ENCODE data around the gene DKC1.

DNA sequence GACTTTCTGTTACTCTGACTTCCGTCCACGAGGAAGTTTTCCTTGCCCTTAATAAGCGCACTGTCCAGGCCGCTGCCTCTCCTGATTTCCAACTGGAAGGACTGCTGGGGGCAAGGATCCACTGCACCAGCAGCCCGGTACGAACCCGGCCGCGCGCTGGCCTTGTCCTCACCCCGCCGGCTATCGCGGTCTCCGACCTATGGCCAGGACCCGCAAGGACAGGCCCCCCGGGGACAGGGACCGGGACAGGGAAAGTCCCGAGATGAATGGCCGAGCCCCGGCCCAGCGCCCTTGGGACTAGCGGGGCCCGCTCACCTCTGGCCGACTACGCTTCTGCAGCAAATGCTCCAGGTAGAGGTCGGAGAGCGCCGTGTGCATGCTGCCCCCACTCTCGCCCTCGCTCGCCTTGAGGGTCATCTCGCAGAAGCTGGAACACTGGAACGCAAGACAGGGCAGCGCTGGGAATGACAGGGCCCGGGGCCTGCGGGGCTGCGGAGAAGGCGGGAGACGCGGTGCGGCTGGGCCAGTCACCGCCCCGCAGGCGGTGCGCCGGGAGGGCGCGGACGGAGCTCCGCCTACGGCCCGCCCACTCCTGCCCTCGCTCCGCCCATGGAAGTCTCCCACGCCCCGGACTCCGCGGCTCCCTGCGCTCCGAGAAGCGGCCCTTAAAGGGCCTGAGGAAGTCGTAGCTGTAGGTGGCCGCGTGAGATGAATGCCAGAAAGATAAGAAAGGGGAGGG is 42.5 kb downstream of the DKC1 start, which contains the start of gene MPP1:
- TF ChIP-seq, protein P1, sequence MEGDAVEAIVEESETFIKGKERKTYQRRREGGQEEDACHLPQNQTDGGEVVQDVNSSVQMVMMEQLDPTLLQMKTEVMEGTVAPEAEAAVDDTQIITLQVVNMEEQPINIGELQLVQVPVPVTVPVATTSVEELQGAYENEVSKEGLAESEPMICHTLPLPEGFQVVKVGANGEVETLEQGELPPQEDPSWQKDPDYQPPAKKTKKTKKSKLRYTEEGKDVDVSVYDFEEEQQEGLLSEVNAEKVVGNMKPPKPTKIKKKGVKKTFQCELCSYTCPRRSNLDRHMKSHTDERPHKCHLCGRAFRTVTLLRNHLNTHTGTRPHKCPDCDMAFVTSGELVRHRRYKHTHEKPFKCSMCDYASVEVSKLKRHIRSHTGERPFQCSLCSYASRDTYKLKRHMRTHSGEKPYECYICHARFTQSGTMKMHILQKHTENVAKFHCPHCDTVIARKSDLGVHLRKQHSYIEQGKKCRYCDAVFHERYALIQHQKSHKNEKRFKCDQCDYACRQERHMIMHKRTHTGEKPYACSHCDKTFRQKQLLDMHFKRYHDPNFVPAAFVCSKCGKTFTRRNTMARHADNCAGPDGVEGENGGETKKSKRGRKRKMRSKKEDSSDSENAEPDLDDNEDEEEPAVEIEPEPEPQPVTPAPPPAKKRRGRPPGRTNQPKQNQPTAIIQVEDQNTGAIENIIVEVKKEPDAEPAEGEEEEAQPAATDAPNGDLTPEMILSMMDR (IDR thresholded peaks at IDR 0.05; ENCODE audit: low read depth, low read length, poor library complexity, severe bottlenecking): no peak
- no peak for TF ChIP-seq EZH2phosphoT487 (IDR thresholded peaks at IDR 0.05; ENCODE audit: borderline replicate concordance, low read length)
